ENCODE results near the gene EPOP. TPM values are rescaled to one million over a fixed set of nuclear protein-coding genes. Genes with fewer than 3 reads are reported as not detected.

The EPOP gene
- total RNA-seq, 1 donor from 2014 or later, result 1.0 TPM

DNA sequence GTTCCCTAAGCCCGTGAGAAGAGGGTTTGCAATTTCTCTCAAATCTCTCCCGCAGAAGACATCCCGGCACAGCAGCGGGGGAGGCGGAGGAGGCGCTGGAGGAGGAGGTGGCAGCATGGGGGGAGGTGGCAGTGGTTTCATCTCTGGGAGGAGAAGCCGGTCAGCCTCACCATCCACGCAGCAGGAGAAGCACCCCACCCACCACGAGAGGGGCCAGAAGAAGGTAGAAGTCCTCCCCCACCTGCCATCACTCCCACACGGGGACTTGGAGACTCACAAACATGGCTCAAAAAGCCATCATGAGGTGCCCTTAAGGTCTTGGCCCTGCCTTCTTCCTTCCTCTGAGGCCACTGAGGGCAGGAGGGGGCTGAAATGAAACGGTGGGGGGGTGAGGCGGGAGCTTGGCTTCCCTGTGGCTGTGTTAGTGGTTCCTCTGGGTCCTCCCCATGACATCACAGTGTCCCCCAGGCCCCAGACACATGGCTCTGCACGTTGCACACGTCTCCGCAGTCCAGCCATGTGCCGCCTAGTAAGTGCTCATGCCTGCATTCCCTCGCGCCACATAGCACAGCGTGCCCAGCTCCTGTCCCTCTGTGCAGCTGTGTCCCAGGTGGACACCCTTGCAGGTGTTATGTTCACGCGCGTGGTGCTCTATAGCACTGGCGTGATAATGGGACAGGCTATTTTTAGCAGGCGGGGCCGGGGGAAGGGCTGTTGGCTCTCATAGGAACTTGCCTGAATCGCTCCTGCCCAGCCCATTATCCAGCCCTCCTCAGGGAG, 37.2 kb upstream of the EPOP start:
- H3K27me3 ChIP-seq (ENCODE audit: low read depth), result no peaks in the 10 kb centered on the region
- H3K27ac ChIP-seq, result no peak overlapping the region
- H3K36me3 ChIP-seq, result peaks cover 95% of the 10 kb centered on the region
- H3K4me1 ChIP-seq, result peaks cover 22% of the 10 kb centered on the region
- no peak for ATAC-seq
- no peak overlapping the region for H3K4me3 ChIP-seq
- TF ChIP-seq, protein P1, sequence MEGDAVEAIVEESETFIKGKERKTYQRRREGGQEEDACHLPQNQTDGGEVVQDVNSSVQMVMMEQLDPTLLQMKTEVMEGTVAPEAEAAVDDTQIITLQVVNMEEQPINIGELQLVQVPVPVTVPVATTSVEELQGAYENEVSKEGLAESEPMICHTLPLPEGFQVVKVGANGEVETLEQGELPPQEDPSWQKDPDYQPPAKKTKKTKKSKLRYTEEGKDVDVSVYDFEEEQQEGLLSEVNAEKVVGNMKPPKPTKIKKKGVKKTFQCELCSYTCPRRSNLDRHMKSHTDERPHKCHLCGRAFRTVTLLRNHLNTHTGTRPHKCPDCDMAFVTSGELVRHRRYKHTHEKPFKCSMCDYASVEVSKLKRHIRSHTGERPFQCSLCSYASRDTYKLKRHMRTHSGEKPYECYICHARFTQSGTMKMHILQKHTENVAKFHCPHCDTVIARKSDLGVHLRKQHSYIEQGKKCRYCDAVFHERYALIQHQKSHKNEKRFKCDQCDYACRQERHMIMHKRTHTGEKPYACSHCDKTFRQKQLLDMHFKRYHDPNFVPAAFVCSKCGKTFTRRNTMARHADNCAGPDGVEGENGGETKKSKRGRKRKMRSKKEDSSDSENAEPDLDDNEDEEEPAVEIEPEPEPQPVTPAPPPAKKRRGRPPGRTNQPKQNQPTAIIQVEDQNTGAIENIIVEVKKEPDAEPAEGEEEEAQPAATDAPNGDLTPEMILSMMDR (IDR thresholded peaks at IDR 0.05), result no peak
- no peak for DNase-seq
- intact Hi-C loops (cut with DNase I), result no loop called here
- H3K9me3 ChIP-seq, result no peaks in the 10 kb centered on the region

DNA sequence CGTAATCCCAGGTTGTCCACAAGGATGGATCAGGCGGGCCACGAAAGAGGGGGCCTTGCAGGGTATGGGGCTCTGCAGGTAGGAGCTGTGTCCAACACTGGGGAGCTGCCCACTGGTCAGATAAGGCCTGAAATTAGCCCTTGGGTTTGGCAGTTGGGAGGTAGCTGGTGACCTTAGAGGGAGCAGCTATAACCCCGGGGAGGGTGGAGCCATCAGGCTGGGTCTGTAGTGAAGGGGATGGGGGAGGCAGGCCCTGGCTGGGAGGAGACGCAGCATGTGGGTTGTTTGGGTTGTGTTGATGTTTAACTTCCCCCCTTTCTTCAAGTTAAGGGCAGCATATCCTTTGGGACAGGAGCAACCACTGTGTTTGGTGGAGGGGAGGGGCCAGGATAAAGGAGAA, 36.2 kb upstream of the EPOP start:
- DNase-seq (no peak), ATAC-seq (no peak)
- Histone ChIP-seq H3K27me3 (ENCODE audit: low read depth) (no peaks in the 10 kb centered on the region), H3K4me3 (no peak overlapping the region), H3K27ac (no peak overlapping the region), H3K36me3 (peaks cover 85% of the 10 kb centered on the region), H3K4me1 (peaks cover 32% of the 10 kb centered on the region), H3K9me3 (no peaks in the 10 kb centered on the region)
- intact Hi-C loops (cut with DNase I), result no loop called here
- TF ChIP-seq, protein P1 (IDR thresholded peaks at IDR 0.05), result no peak

DNA sequence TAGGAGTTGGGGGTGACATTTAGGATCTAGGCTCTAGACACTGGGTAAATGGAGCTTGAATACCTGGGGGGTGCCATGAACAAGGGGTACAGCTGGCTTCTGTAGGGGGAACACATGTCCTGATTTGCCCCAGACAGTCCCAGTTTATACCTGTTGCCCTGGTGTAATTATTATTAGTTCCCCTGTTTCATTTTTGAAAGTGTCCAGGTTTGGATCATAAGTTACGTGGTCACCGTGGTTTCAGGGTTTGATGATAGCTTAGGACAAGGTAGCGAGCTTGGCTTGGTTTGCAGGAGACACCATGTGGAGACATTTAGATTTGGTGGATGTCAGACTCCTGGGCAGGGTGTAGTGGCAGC, 35.8 kb upstream of the EPOP start:
- DNase-seq (no peak), ATAC-seq (no peak)
- intact Hi-C loops (cut with DNase I), result no loop called here
- Histone ChIP-seq H3K27ac (no peak overlapping the region), H3K9me3 (no peaks in the 10 kb centered on the region), H3K27me3 (ENCODE audit: low read depth) (no peaks in the 10 kb centered on the region), H3K4me1 (peaks cover 32% of the 10 kb centered on the region), H3K36me3 (peaks cover 81% of the 10 kb centered on the region), H3K4me3 (no peak overlapping the region)
- TF ChIP-seq, protein P1 (IDR thresholded peaks at IDR 0.05), result no peak

DNA sequence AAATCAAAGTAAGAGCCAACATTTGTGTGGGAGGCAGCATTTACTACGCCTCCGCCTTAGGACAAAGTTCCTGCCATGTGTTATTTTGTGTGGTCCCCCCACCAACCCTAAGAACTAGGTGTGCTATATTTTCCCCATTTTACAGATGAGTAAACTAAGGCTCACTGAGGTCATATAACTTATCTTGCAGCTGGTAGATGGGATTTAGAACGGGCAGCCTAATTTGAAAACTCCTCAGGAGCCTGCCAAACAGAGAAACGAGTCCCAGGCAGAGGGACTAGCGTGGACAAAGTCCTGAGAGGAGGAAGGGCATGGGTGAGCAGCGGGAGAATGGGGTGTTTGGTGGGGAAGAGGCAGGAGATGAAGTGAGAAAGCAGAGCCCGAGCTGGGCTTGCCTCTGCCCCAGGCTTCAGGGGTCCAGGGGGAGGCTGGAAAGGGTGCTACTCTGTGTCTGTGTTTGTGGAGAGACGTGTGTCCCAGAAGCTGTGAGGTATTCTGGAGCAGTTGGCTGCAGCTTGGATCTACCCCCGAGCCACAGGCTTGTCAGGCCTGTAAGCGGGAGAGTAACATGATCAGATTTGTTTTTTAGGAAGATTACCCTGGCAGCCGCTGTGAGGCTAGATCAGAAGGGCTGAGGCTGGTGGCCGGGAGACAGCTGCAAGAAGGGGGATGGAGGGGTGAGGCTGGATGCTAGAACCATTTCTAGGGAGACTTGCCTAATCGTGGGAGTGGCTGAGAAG, 35.3 kb upstream of the EPOP start:
- TF ChIP-seq, protein P1 (IDR thresholded peaks at IDR 0.05), result no peak

DNA sequence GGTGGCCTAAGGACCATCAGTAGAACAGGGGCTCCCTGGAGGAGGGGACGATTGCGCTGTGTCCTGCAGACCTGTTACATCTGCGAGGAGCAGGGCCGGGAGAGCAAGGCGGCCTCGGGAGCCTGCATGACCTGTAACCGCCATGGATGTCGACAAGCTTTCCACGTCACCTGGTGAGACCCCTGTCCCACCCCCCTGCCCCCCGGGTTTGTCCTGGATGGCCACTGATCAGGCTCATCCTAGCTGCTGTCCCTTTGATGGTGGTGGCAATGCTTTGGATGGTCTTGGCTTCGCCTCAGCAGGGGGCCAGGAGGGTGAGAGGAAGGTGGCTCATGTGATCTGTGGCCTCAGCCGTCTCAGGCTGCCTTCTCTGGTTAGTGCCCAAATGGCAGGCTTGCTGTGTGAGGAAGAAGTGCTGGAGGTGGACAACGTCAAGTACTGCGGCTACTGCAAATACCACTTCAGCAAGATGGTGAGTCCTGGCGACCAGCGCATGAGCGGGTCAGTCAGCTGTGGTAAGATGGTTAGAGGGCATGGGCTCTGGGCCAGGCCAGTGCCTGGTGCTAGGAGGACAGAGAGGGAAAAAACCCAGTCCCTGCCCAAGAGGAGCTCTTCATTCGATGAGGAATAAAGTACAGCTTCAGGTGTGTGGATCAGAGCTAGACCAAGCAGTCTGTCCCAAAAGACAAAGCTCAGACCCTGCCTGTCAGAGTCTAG, 34.5 kb upstream of the EPOP start:
- ATAC-seq (no peak), DNase-seq (no peak)
- H3K4me1 ChIP-seq, result peaks cover 32% of the 10 kb centered on the region
- intact Hi-C loops (cut with DNase I), result no loop called here
- H3K4me3 ChIP-seq, result no peak overlapping the region
- TF ChIP-seq, protein P1 (IDR thresholded peaks at IDR 0.05), result no peak
- H3K27ac ChIP-seq, result no peak overlapping the region
- peaks cover 70% of the 10 kb centered on the region for H3K36me3 ChIP-seq
- no peaks in the 10 kb centered on the region for H3K27me3 ChIP-seq (ENCODE audit: low read depth)
- no peaks in the 10 kb centered on the region for H3K9me3 ChIP-seq

More for the DNA sequence above, 35.3 kb upstream of the EPOP start:
- Histone ChIP-seq H3K4me1 (peaks cover 32% of the 10 kb centered on the region), H3K27me3 (ENCODE audit: low read depth) (no peaks in the 10 kb centered on the region), H3K4me3 (no peak overlapping the region), H3K9me3 (no peaks in the 10 kb centered on the region), H3K36me3 (peaks cover 76% of the 10 kb centered on the region), H3K27ac (no peak overlapping the region)
- intact Hi-C loops (cut with DNase I), result no loop called here
- DNase-seq, result no peak
- no peak for ATAC-seq
